ENCODE results near the gene PHF3.
"Not testable (repeated sequence)": the region's sequence is repeated elsewhere in the genome, so short reads cannot be mapped to it uniquely, and the experiment has no call there.

Gene PHF3

DNA sequence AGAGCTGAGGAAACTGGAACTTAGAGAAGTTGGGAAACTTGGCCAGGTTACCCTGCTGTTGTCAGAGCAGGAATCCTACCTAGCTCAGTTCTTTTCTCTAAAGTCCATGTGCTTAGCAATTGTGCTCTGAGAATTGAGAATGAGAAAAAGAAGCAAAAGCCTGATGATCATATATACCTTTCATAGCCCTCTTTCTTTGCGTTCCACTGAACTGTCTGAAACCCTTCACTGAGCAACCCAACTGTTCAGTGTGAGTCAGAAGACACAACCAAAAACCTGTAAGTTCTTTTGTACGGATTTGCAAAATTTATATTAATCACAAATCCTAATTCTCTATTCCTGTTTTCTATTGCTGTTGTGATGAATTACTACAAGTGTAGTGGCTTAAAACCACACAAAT, 80.6 kb downstream of the PHF3 start:
- DNase-seq: no peak

DNA sequence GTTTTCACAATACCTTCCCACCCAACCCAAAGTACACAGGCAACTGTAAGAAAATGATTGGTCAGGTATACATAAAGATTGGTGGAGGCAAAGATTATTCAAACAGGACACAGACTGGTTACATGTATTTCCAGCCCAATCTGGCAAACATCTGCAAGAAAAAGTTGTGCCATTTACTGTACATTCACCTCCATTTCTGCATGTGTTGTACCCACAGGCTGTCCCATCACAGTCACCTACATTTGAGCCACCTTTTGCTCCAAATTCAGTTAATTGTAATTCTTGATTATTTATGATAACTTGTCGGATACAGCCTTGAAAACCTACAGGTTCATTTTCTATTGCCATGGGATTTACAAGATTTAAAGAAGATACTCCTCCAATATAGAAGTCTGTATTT, 85.6 kb downstream of the PHF3 start:
- DNase-seq: no peak

DNA sequence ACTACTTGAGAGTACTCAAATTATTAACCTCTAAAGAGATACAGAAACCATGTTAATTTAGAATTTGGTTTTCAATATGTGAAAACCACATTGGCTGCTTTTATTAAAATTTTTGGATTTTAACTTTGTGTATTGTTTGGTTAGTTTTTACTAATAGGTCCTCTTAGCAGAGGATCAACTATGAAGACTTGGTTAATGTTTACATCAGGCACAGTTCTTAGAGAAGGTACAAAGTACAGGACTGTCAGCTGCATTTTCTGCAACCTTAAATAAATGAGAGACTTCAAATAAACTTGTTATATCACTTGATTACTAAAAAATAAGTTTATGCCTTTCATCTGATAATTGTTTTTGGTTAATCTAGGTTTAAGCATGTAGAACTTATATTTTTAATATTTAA, 89.1 kb downstream of the PHF3 start:
- DNase-seq: no peak

DNA sequence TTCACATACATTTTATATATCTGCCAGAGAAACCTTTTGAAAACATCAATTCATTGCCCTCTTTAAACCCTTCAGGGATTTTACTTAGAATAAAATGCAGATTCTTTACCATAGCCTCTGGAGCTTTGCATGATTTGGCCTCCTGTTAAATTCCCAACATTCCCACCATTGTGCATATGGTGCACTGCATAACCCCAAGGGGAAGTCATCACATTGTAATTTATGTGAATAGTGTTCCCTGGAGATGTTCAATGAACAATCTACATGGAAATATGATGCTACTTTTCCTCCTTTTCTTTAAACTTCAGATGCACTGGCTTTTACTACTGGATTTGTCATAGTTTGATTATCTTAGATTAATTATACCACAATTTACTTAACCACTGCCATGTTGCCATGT, 94.7 kb downstream of the PHF3 start:
- no peak for DNase-seq

DNA sequence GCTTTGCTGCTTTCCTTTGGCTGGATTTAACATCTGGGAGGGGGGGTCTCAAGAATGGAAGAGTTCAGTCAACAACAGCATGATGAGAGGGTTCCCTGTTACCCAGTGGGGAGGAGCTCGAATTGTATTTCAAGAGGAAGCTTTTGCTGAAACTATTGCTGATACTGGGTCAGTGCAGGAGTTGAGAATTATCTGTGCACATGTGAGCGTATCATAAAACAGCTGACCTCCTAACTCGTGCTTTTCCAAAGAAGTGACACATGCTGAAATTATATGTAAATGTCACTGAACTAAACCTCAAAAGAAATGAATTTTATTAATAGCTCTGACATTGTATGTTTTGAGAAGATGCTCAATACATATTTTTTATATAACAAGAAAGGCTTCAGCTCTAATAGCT, 96.3 kb downstream of the PHF3 start:
- no peak for DNase-seq

DNA sequence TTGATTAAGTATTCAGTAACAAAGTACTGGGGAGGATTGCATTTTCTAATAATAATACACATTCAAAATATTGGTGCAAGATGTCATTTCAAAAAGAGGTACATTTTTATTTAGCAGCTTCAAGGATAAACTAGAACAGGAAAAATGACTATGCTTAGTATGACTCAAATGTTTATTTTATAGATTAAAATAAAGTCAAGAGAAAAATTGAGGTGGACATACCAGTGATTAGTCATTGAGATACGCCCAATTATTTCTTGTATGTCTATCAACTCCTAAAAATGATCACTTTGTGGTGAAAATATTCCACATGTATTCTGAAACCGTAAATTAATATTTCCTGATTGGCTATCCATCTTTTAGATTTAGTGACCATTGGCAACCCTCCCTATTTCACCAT, 96.7 kb downstream of the PHF3 start:
- no peak for DNase-seq

DNA sequence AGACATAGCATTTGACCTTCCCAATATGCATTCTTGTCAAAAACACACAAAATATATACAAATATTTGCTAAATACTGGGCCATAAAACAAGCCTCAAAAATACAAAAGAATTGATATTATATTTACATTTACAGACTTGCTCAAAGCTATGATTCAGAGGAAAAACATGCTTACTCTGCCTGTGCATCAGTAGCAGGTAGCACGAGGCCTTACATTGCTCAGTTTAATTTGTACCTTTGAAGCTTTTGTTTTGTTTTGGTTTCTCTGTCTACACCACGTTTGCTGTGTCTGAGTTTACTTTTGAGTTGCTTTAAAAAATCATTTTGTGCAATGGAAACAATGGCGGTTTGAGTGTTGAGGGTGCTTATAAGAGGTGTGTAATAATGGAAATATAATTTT, 99.3 kb downstream of the PHF3 start:
- no peak for DNase-seq

DNA sequence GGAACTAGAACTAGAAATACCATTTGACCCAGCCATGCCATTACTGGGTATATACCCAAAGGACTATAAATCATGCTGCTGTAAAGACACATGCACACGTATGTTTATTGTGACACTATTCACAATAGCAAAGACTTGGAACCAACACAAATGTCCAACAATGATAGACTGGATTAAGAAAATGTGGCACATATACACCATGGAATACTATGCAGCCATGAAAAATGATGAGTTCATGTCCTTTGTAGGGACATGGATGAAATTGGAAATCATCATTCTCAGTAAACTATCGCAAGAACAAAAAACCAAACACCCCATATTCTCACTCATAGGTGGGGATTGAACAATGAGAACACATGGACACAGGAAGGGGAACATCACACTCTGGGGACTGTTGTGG, 102.6 kb downstream of the PHF3 start:
- DNase-seq: not testable (repeated sequence)

DNA sequence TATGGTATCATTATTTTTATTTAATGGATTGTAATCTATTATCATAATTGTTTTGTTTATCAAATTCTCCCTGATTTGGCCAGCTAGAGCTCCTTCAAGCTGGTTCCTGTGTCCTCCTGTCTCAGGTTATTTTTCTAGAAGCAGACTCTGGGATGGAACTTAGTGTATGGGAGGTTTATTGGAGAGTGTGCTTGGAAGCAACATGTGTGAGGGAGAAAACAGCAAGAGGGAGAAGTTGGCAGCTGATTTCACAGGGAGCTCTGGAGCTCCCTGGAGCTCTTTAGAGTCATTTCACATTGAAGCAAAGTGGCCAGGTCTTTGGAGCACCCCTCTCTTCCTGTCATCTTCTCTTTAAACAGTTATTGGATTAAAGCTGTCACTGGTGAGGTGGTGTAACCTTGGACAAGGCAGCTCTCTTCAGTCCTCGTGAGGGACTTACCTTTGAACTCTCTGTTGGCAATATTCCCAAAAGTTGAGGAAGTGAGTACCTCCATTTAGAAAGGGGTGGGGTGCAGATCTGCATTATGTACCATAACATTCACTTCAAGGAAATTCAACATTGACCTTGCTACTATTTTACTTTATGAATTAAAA, 103.6 kb downstream of the PHF3 start:
- no peak for DNase-seq

DNA sequence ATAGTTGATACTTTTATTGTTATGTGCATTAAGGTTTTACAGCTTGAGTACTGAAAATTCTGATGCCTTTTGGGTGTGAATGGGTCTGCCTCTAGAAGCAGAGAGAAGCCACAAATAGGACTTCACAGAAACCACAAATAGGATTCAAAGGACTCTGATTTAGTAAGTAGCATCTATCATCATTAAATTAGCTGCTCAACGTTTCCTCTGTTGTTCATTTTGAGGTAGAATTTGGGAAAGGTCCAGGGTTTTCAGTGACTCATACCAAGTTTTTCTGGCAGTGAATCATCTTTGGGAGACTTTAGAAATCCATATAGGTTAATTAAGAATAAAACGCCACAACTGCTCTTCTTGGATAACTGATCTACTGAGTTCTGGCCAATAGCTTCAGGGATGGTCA, 105.1 kb downstream of the PHF3 start:
- no peak for DNase-seq

DNA sequence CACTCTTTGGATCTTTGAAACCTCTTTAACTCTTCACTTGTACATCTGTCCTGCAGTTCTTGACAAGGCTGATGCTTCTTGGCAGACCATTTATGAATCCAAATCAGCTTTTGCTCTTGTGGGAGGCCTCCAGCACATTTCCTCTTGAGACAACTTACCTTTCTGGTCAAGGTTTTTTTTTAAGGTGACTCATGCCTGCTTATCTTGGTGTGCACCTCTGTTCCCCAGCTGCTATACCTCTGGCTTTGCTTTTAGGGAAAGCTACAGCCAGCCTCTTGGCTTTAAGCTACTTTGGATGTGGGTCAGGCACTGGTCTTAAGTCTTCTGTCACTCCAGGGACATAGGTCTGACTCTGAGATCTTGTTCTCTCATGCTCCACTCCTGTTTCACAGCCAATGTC, 106.5 kb downstream of the PHF3 start:
- no peak for DNase-seq

DNA sequence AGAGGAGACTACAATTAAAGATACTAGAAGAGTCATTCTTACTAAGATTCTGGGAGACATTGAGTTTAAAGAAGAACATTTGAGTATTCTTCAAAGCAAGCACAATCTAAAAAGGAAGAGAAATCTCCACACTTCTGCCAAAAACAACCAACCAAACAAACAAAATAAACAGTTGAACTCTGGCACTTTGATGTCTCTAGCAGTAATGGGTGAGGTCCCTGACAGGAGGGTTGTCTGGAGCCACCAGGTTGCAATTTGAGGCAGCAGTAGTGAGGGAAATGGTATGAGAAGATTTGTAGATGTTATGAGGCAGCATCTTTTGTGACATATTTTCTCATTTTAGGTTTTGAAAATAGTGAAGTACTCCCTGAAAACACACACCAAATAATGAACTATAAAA, 108.1 kb downstream of the PHF3 start:
- no peak for DNase-seq

DNA sequence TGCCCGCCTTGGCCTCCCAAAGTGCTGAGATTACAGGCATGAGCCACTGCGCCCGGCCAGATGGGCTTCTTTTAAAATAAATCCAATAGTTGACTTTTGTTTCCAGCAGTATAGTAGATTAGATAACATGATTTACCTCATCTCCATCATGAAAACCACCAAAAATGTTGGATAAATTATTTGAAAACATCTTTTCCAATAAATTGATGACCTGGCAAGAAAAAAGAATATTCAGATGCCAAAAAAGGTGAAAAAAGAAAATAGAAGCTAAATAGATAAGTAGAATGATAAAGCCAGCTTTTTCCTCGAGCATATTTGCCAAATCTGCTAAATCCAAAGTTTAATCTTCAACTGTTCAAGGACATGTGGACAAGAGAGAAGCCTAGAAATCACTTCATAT, 109.2 kb downstream of the PHF3 start:
- no peak for DNase-seq

DNA sequence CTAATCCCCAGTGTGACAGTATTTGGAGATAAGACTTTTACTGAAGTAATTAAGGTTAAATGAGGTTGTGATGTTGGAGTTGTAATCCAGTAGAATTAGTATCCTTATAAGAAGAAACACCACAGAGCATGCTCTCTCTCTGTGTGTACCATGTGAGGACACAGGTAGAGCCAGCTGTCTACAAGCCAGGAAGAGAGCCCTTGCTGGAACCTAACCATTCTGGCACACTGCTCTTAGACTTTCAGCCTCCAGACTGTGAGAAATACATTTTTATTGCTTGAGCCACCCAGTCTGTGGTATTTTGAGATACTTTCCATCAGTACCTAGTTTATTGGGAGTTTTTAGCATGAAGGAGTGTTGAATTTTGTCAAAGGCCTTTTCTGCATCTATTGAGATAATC, 110.2 kb downstream of the PHF3 start:
- no peak for DNase-seq

DNA sequence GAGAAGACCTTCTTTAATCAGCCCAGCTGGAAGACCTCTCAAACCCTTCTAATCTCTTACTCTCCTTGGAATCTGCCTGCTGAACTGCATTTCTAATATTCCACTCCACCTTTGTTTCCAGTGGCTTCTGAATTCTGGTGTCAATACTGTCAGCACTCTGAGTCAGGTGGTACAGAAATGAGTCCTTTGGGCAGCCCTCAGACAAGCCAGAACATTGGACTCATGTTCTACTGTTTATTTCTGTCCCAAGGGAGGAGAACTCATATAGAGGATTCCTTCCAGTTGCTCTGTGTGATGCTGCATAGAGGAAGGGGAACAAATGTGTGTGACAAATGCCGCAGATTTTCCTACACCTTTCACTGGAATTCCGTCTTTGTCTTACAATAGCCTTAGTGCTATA, 114.8 kb downstream of the PHF3 start:
- DNase-seq: no peak

DNA sequence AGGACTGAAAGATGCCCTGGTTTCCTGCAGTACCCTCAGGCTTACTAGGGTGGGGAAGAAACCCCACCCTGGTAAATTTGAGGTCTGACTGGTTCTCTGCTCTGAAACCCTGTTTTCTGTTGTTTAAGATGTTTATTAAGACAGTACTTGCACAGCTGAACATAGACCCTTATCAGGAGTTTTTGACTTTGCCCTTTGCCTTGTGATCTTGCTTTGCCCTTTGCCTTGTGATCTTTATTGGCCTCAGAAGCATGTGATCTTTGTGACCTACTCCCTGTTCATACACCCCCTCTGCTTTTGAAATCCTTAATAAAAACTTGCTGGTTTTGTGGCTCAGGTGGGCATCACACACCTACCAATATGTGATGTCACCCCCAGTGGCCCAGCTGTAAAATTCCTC, 121.7 kb downstream of the PHF3 start:
- DNase-seq: not testable (repeated sequence)

DNA sequence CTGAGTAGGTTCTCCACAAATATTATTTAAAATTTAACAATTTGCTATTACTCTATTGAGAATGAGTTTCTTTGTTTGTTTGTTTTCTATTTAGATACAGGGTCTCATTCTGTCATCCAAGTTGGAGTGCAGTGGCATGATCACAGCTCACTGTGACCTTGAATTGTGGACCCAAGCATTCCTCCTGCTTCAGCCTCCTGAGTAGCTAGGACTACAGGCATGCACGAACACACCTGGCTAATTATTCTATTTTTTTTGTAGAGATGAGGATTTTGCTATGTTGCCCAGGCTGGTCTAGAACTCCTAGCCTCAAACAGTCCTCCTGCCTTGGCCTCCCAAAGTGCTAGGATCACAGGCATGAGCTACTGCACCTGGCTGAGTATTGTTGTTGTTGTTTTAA, 122.2 kb downstream of the PHF3 start:
- DNase-seq: no peak

DNA sequence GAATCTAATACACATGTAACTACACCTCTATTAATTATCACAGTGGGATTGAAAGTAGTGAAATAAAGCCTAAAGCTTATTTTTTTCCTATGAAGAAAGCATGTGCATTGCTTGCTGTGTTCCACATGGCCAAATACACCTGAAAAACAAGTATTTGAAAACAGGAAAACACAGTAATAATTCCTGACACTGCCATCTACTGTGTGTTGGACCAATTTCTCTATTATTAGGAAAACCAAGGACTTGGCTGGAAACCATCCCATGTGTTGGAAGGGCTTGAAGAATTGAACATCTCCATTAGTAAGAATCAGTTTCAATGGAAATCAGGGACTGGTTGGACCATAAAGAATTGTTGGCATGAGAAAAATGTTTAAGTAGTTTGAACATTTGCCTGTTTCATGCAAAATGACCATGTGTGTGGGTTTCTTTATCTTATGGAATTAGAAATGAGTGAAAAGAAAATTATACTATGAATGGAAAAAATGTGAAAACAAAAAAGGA, 124.1 kb downstream of the PHF3 start:
- no peak for DNase-seq

DNA sequence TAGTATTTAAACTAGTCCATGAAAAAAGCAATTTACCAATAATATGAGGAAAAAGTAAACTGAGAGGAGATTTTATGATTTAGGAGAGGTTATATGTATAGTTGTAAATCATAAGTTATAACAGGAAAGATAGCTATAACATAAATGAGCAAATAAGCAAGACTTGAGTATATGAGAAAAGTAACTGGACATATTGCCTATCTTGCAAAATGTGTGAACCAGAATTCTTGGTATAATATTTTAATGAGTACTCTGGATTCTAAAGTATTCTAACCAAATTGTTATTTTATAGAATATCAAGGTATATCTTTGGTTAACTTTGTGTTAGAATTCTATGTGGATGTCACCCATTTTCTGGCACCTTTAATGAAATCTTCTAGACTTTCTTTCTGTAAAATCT, 124.6 kb downstream of the PHF3 start:
- DNase-seq: no peak

DNA sequence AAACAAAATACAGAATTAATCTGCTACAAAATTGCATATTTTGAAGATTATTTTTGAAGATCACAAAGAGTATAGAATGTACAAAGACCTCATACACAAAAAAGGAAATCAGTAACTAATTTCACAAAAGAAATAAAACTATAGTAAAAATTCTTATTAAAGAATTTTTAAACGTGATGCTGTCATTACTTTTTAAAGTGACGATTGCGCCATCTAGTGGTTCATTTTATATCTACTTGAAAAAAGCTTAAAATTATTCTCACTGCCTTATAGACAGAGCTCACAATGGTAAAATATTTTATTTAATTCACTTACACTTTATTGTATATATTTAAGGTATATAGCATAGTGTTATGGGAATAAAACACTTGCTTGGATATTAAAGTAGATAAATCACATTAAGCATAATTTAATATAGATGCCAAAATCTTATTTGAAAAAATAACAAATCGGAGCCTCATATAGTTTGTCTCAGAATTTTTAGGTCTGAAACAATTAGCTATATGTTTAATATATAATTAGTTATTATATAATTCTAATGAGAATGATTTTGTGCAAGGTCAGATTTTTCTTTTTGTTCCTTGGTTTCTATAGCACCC, 128.8 kb downstream of the PHF3 start:
- no peak for DNase-seq
